ENCODE data around the gene SCGN. TPM values are rescaled to one million over a fixed set of nuclear protein-coding genes. Genes with fewer than 3 reads are reported as not detected.

SCGN gene
- polyA plus RNA-seq, 1 experiment: not detected

DNA sequence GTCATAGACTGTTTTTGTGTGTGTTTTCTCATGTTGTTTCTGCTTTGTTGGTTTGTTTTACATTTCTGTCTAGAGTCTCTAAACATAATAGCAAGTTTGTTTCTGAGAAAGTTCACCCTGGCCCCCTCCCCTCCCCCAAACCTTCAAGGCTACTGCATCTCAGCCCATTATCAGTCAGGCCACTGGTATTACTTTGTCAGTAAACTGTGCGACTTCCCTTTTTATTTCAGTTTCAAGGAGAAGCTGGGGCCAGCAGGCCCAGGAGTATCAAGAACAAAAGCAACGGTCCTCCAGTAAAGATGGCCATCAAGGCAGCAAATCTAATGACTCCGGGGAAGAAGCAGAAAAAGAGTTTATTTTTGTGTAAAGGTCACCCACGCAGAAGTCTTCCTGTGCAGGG lies 32.8 kb upstream of the SCGN start:
- no peaks in the 10 kb centered on the region for H3K36me3 ChIP-seq (ENCODE audit: control insufficient read depth, insufficient read depth, low read length)
- no peak for DNase-seq (ENCODE audit: low read depth)
- no peaks in the 10 kb centered on the region for H3K27me3 ChIP-seq (ENCODE audit: control insufficient read depth, insufficient read depth, low read length)
- no peak overlapping the region for H3K4me3 ChIP-seq (ENCODE audit: low read depth, low read length)
- CTCF ChIA-PET: no interaction called here
- POLR2A ChIA-PET: no interaction called here
- TF ChIP-seq, protein P1, sequence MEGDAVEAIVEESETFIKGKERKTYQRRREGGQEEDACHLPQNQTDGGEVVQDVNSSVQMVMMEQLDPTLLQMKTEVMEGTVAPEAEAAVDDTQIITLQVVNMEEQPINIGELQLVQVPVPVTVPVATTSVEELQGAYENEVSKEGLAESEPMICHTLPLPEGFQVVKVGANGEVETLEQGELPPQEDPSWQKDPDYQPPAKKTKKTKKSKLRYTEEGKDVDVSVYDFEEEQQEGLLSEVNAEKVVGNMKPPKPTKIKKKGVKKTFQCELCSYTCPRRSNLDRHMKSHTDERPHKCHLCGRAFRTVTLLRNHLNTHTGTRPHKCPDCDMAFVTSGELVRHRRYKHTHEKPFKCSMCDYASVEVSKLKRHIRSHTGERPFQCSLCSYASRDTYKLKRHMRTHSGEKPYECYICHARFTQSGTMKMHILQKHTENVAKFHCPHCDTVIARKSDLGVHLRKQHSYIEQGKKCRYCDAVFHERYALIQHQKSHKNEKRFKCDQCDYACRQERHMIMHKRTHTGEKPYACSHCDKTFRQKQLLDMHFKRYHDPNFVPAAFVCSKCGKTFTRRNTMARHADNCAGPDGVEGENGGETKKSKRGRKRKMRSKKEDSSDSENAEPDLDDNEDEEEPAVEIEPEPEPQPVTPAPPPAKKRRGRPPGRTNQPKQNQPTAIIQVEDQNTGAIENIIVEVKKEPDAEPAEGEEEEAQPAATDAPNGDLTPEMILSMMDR (IDR thresholded peaks at IDR 0.05; ENCODE audit: insufficient read depth, low read depth, low read length): no peak

DNA sequence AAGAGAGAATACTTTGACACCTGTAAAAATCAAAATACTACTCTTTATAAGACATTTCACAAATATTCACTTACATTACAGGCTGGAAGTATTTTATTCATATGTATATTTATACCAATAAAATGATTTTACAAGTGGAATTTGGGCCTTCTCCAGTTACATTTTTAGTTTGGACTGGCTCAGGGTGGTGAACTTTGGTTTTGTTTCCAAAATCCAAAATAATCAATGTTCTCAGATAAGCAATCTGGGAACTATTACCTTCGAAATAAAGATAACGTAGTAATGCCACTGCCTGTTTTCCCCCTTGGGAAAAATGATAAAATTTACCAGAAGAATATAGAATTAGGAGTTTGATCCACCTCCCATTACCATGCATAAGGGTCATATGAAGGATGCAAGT lies 31.6 kb upstream of the SCGN start:
- POLR2A ChIA-PET: no interaction called here
- no peaks in the 10 kb centered on the region for H3K27me3 ChIP-seq (ENCODE audit: control insufficient read depth, insufficient read depth, low read length)
- DNase-seq (ENCODE audit: low read depth): no peak
- H3K36me3 ChIP-seq (ENCODE audit: control insufficient read depth, insufficient read depth, low read length): no peaks in the 10 kb centered on the region
- CTCF ChIA-PET: no interaction called here
- H3K4me3 ChIP-seq (ENCODE audit: low read depth, low read length): no peak overlapping the region
- TF ChIP-seq, protein P1 (IDR thresholded peaks at IDR 0.05; ENCODE audit: insufficient read depth, low read depth, low read length): no peak

DNA sequence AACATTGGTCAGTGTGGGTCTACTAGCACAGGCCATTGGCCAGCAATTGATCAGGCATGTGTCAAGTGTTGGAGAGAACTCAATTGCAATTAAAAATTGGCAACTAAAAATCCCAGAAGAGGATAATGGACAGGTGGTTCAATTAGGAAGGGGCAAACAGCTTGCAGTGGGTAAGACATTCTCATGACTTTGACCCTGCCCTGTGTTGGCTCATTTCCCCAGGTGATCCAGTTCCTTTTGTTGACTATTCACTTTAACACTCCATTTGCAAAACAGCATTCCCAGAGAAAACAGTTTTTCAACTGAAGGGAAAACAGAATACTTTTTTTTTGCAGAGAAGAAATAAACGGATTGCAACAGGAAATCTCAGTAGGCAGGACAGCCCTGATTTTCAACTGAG lies 28.9 kb upstream of the SCGN start:
- ChIA-PET POLR2A (no interaction called here), CTCF (no interaction called here)
- TF ChIP-seq, protein P1 (IDR thresholded peaks at IDR 0.05; ENCODE audit: insufficient read depth, low read depth, low read length): no peak
- H3K36me3 ChIP-seq (ENCODE audit: control insufficient read depth, insufficient read depth, low read length): no peaks in the 10 kb centered on the region
- H3K4me3 ChIP-seq (ENCODE audit: low read depth, low read length): no peak overlapping the region
- H3K27me3 ChIP-seq (ENCODE audit: control insufficient read depth, insufficient read depth, low read length): no peaks in the 10 kb centered on the region
- DNase-seq (ENCODE audit: low read depth): no peak

DNA sequence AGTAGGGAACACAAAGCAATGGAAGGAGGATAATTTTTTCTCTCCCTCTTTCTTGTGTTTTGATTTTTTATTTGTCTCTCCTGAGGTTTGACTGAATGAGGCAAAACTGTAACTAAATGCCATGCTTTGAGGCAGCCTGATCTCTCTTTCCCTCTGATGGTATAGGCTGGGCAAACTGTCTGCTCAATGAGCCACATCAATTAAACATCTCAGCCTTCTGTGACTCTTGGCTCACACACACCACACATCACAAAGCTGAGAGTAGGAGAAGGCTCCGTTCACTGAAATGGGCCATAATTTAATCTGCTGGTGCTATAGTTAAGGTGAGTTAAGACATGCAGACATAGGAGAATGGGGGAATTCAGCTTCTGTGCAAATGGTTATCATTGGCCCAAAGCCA lies 28.1 kb upstream of the SCGN start:
- TF ChIP-seq, protein P1 (IDR thresholded peaks at IDR 0.05; ENCODE audit: insufficient read depth, low read depth, low read length): no peak
- Histone ChIP-seq H3K4me3 (ENCODE audit: low read depth, low read length) (no peak overlapping the region), H3K36me3 (ENCODE audit: control insufficient read depth, insufficient read depth, low read length) (no peaks in the 10 kb centered on the region), H3K27me3 (ENCODE audit: control insufficient read depth, insufficient read depth, low read length) (no peaks in the 10 kb centered on the region)
- ChIA-PET POLR2A (no interaction called here), CTCF (no interaction called here)
- no peak for DNase-seq (ENCODE audit: low read depth)

DNA sequence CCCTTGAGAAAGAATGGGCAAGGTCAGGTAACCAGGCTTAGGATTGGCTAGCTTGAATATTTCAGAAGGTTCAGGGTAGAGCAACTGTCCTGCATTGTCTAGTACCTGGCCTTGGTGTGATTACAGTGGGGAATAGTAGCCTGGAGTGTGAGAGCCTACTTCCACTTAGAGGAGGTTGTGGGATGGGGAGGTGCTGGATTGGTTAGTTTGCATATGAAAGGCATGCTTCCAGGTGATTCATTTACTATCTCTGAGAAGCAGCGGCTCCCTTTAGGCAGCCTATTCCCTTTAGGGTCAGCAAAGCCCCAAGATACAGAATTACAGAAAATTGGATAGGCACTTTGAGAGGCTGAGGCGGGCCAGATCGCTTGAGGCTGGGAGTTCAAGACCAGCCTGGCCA lies 25.0 kb upstream of the SCGN start:
- Histone ChIP-seq H3K27me3 (ENCODE audit: control insufficient read depth, insufficient read depth, low read length) (no peaks in the 10 kb centered on the region), H3K4me3 (ENCODE audit: low read depth, low read length) (no peak overlapping the region), H3K36me3 (ENCODE audit: control insufficient read depth, insufficient read depth, low read length) (no peaks in the 10 kb centered on the region)
- CTCF ChIA-PET: no interaction called here
- DNase-seq (ENCODE audit: low read depth): no peak
- POLR2A ChIA-PET: no interaction called here
- TF ChIP-seq, protein P1 (IDR thresholded peaks at IDR 0.05; ENCODE audit: insufficient read depth, low read depth, low read length): no peak
